ENCODE data around the gene AFMID. TPM values are rescaled to one million over a fixed set of nuclear protein-coding genes. Genes with fewer than 3 reads are reported as not detected.
"Not testable (repeated sequence)": the region's sequence is repeated elsewhere in the genome, so short reads cannot be mapped to it uniquely, and the experiment has no call there.

Gene AFMID
- total and polyA plus RNA-seq, 2 donors (not counting 1 experiment from before 2014, with no cell fraction given), result 18.2 to 24.8 TPM

DNA sequence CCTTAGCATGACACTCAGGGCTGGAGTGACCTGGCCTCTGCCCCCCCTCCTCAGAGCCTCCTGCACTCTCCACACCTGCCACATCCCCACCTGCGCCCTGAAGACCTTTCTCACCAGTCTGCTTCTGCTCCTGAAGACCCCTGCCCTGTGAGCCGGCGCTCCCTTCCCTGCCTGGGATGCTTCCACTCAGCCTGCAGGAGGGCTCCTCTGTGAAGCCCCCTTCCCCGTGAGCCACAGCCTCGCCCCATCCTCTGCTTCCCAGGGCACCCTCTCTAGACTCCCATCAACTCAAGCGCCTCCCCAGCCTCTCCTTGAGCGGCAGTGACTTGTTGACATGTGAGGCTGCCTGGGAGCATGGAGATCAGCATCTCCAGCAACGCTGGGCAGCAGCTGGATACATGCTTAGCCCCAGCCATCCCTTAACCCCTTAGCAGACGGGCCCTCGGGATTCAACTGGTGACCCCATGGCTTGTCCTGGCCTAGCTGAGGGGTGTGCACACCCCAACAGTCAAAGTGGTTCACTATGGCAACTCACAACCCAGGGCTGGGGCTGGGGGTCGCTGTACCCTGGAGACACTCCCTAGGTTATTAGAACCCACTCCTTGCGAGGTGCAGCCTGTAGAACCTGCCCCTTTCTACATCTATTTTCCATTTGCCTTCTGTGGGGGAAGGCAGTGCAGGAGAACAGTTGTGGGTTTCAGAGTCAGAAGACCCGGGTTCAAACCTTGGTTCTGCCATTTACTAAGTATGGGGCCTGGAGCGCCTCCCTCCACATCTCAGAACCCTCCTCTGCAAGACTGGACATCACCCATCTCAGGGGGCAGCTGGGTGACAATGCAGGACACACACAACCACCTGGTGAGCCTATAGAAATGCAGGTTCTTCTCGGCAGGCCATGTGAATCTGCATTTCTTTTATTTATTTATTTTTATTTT lies 65.8 kb downstream of the AFMID start:
- CTCF ChIA-PET, result interaction anchor here (0.7 to 6.1 kb wide), 14 partner anchors 20 to 168 kb away, joined by 3 to 83 read pairs (median 14); partner anchors contain the start of genes AFMID, TK1 and TMC8
- H3K4me1 Mint-ChIP-seq, result peaks cover 40% of the 10 kb centered on the region
- ATAC-seq (ENCODE audit: low read depth), result no peak

DNA sequence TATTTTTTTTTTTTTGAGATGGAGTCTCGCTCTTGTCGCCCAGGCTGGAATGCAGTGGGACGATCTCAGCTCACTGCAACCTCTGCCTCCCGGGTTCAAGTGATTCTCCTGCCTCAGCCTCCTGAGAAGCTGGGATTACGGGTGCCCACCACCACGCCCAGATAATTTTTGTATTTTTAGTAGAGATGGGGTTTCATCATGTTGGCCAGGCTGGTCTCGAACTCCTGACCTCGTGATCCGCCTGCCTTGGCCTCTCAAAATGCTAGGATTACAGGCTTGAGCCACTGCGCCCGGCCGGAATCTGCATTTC lies 66.4 kb downstream of the AFMID start:
- H3K4me2 ChIP-seq (replicated peaks; ENCODE audit: low read depth, low read length, poor library complexity, severe bottlenecking), result peak overlapping the region; percentile 97
- H3K4me1 ChIP-seq (ENCODE audit: control insufficient read depth in 2 of 2, insufficient read depth in 2 of 2, low read length in 2 of 2), result peaks cover 45 to 56% of the 10 kb centered on the region in 2 donors
- peaks cover 45% of the 10 kb centered on the region for H3K4me1 Mint-ChIP-seq
- H3K27me3 Mint-ChIP-seq; H3K79me2 ChIP-seq (ENCODE audit: control insufficient read depth, insufficient read depth, low read length); H4K20me1 ChIP-seq (ENCODE audit: control insufficient read depth, insufficient read depth, low read length, poor library complexity, severe bottlenecking); ATAC-seq (ENCODE audit: low read depth); H3K36me3 ChIP-seq (replicated peaks in 1 of 2; ENCODE audit: control extremely low read depth in 1 of 2, control insufficient read depth in 1 of 2, extremely low read depth in 1 of 2, insufficient read depth in 2 of 2, low read length in 1 of 2); H3K27me3 ChIP-seq (replicated peaks in 1 of 4; ENCODE audit: control extremely low read depth in 1 of 4, control insufficient read depth in 3 of 4, insufficient read depth in 4 of 4, low read length in 3 of 4); DNase-seq; H3K9me3 Mint-ChIP-seq (ENCODE audit: insufficient read depth); H3K9me3 ChIP-seq (ENCODE audit: control extremely low read depth in 1 of 3, control insufficient read depth in 2 of 3, insufficient read depth in 1 of 3, low read length in 2 of 3); H3K27ac ChIP-seq (ENCODE audit: low read length in 2 of 2); H3K4me3 ChIP-seq (ENCODE audit: control extremely low read depth in 1 of 5, extremely low read depth in 1 of 5, insufficient read depth in 1 of 5, low read depth in 2 of 5, low read length in 4 of 5): not testable (repeated sequence)
- 87% methylated on average over 10 of the region's 12 CpGs for WGBS (ENCODE audit: insufficient coverage)
- peak overlapping the region; percentile 98 for H2AFZ ChIP-seq (ENCODE audit: insufficient read depth, low read depth, low read length, poor library complexity, severe bottlenecking)
- intact Hi-C loops (cut with micrococcal nuclease), result loop anchor here (5.0 kb wide), 1 partner anchor 121 kb away; the partner anchor contains the start of gene TMC8
- ChIA-PET POLR2A (interaction anchor here (0.6 to 2.1 kb wide), 2 partner anchors 23 to 45 kb away, joined by 3 to 8 read pairs; no protein-coding TSS in a partner anchor), CTCF (interaction anchor here (0.7 to 5.7 kb wide), 3 partner anchors 28 to 168 kb away, joined by 3 to 83 read pairs (median 3); no protein-coding TSS in a partner anchor)
- H3K4me3 Mint-ChIP-seq, result peak overlapping the region; percentile 71
- peak overlapping the region; percentile 37 for H3K27ac Mint-ChIP-seq
- peak overlapping the region; percentile 81 for H3K9ac ChIP-seq (ENCODE audit: low read length)

More for the DNA sequence above, 65.8 kb downstream of the AFMID start:
- H3K36me3 ChIP-seq (replicated peaks in 1 of 2; ENCODE audit: control extremely low read depth in 1 of 2, control insufficient read depth in 1 of 2, extremely low read depth in 1 of 2, insufficient read depth in 2 of 2, low read length in 1 of 2), result no peaks in the 10 kb centered on the region
- H2AFZ ChIP-seq (ENCODE audit: insufficient read depth, low read depth, low read length, poor library complexity, severe bottlenecking), result no peak overlapping the region
- no peaks in the 10 kb centered on the region for H3K27me3 ChIP-seq (replicated peaks in 1 of 4; ENCODE audit: control extremely low read depth in 1 of 4, control insufficient read depth in 3 of 4, insufficient read depth in 4 of 4, low read length in 3 of 4)
- no peak overlapping the region for H3K27ac ChIP-seq (ENCODE audit: low read length in 2 of 2)
- 71% methylated on average over 12 of the region's 15 CpGs for WGBS (ENCODE audit: insufficient coverage)
- DNase-seq, result no peak
- no peaks in the 10 kb centered on the region for H3K9me3 ChIP-seq (ENCODE audit: control extremely low read depth in 1 of 3, control insufficient read depth in 2 of 3, insufficient read depth in 1 of 3, low read length in 2 of 3)
- peaks cover 7% of the 10 kb centered on the region for H4K20me1 ChIP-seq (ENCODE audit: control insufficient read depth, insufficient read depth, low read length, poor library complexity, severe bottlenecking)
- peak overlapping the region; percentile 62 for H3K4me2 ChIP-seq (replicated peaks; ENCODE audit: low read depth, low read length, poor library complexity, severe bottlenecking)
- no peaks in the 10 kb centered on the region for H3K79me2 ChIP-seq (ENCODE audit: control insufficient read depth, insufficient read depth, low read length)
- peak overlapping the region; percentile 77 for H3K4me3 Mint-ChIP-seq
- POLR2A ChIA-PET, result interaction anchor here (0.6 to 2.1 kb wide), 5 partner anchors 20 to 140 kb away, joined by 3 to 8 read pairs (median 4); no protein-coding TSS in a partner anchor
- TF ChIP-seq, protein P1, sequence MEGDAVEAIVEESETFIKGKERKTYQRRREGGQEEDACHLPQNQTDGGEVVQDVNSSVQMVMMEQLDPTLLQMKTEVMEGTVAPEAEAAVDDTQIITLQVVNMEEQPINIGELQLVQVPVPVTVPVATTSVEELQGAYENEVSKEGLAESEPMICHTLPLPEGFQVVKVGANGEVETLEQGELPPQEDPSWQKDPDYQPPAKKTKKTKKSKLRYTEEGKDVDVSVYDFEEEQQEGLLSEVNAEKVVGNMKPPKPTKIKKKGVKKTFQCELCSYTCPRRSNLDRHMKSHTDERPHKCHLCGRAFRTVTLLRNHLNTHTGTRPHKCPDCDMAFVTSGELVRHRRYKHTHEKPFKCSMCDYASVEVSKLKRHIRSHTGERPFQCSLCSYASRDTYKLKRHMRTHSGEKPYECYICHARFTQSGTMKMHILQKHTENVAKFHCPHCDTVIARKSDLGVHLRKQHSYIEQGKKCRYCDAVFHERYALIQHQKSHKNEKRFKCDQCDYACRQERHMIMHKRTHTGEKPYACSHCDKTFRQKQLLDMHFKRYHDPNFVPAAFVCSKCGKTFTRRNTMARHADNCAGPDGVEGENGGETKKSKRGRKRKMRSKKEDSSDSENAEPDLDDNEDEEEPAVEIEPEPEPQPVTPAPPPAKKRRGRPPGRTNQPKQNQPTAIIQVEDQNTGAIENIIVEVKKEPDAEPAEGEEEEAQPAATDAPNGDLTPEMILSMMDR (IDR thresholded peaks at IDR 0.05), result no peak
- TF ChIP-seq EZH2 (IDR thresholded peaks at IDR 0.05; ENCODE audit: borderline replicate concordance, insufficient read depth, low read depth, low read length, poor library complexity, severe bottlenecking), result no peak
- intact Hi-C loops (cut with micrococcal nuclease), result loop anchor here (5.0 kb wide), 1 partner anchor 121 kb away; the partner anchor contains the start of gene TMC8
- no peaks in the 10 kb centered on the region for H3K9me3 Mint-ChIP-seq (ENCODE audit: insufficient read depth)
- peaks cover 2% of the 10 kb centered on the region for H3K27me3 Mint-ChIP-seq
- no peak overlapping the region for H3K9ac ChIP-seq (ENCODE audit: low read length)
- H3K4me1 ChIP-seq (ENCODE audit: control insufficient read depth in 2 of 2, insufficient read depth in 2 of 2, low read length in 2 of 2), result peaks cover 39 to 50% of the 10 kb centered on the region in 2 donors
- H3K27ac Mint-ChIP-seq, result peak overlapping the region; percentile 78
- H3K4me3 ChIP-seq (ENCODE audit: control extremely low read depth in 1 of 5, extremely low read depth in 1 of 5, insufficient read depth in 1 of 5, low read depth in 2 of 5, low read length in 4 of 5), result no peak overlapping the region
